IMR-90 (cell line): ENCODE results near the gene RHEX. TPM values are rescaled to one million over a fixed set of nuclear protein-coding genes. Genes with fewer than 3 reads are reported as not detected.
"Not testable (repeated sequence)": the region's sequence is repeated elsewhere in the genome, so short reads cannot be mapped to it uniquely, and the experiment has no call there.

Source experiments
- ATAC-seq: fragments of 200-7000 bp; cut with Tn5 transposase; 2 replicates; pipeline ENCODE4 v1.9.1; 2020; ENCODE audit warnings: low read depth, mild to moderate bottlenecking, moderate library complexity
- BruUV-seq: library from RNA; stranded (reverse); fragments of 400-500 nt; replicated peaks from 2 replicates; lab custom pipeline; 2021; lab: Mats Ljungman, UMichigan
- CTCF ChIA-PET: fragments of 300-600 bp; formaldehyde crosslinking; extraction: SDS; loops from one replicate; lab custom pipeline; 2021; ENCODE audit warnings: antibody characterized with exemption; lab: Yijun Ruan, JAX
- POLR2A ChIA-PET: fragments of 300-600 bp; sonication (Branson Sonifier 250); formaldehyde crosslinking; loops from one replicate; lab custom pipeline; 2022; ENCODE audit warnings: antibody characterized with exemption; ENCODE audit not compliant: unreplicated experiment; lab: Charles Lee
- DNase-seq: peaks from one replicate; pipeline ENCODE4 v3.0.0; 2013
- H2AFZ ChIP-seq: replicated peaks from 2 replicates; pipeline ENCODE3; 2013; ENCODE audit warnings: low read length, mild to moderate bottlenecking; ENCODE audit not compliant: poor library complexity
- H2AK5ac ChIP-seq: 2 replicates; pipeline ENCODE4 v1.6.1; 2013; ENCODE audit warnings: low read depth, low read length, inconsistent platforms
- H2AK9ac ChIP-seq: replicated peaks from 2 replicates; pipeline ENCODE3; 2013; ENCODE audit warnings: mild to moderate bottlenecking, low read depth, low read length, moderate library complexity; ENCODE audit not compliant: poor library complexity
- H2BK120ac ChIP-seq: 2 replicates; pipeline ENCODE4 v1.6.1; 2013; ENCODE audit warnings: low read depth, low read length, inconsistent platforms
- H2BK15ac ChIP-seq: 3 replicates; pipeline ENCODE4 v1.6.1; 2013; ENCODE audit warnings: low read depth, low read length, inconsistent platforms
- H2BK20ac ChIP-seq: 2 replicates; pipeline ENCODE4 v1.6.1; 2013; ENCODE audit warnings: low read depth, mild to moderate bottlenecking, inconsistent platforms, low read length, moderate library complexity
- H2BK5ac ChIP-seq: 2 replicates; pipeline ENCODE4 v1.6.1; 2013; ENCODE audit warnings: mild to moderate bottlenecking, low read depth, low read length, inconsistent platforms; ENCODE audit not compliant: poor library complexity, severe bottlenecking
- H3K14ac ChIP-seq: replicated peaks from 2 replicates; pipeline ENCODE4 v1.6.1; 2013; ENCODE audit warnings: low read depth, low read length, inconsistent platforms
- H3K18ac ChIP-seq: 2 replicates; pipeline ENCODE4 v1.6.1; 2013; ENCODE audit warnings: low read depth, low read length, control low read depth
- H3K23ac ChIP-seq: 2 replicates; pipeline ENCODE4 v1.6.1; 2013; ENCODE audit warnings: low read depth, low read length, inconsistent platforms
- H3K27ac ChIP-seq: 2 replicates; pipeline ENCODE4 v1.5.1; 2013; ENCODE audit warnings: mild to moderate bottlenecking, control low read depth, low read length; ENCODE audit not compliant: insufficient read depth
- H3K27me3 ChIP-seq: 2 replicates; pipeline ENCODE4 v1.6.1; 2013; ENCODE audit warnings: low read length; ENCODE audit not compliant: control insufficient read depth, insufficient read depth
- H3K36me3 ChIP-seq: 2 replicates; pipeline ENCODE4 v1.6.1; 2013; ENCODE audit warnings: low read length, mixed read lengths; ENCODE audit not compliant: control insufficient read depth, insufficient read depth
- H3K4ac ChIP-seq: 2 replicates; pipeline ENCODE4 v1.6.1; 2013; ENCODE audit warnings: low read depth, low read length, inconsistent platforms
- H3K4me1 ChIP-seq: 2 replicates; pipeline ENCODE4 v1.6.1; 2013; ENCODE audit warnings: low read length, mixed read lengths; ENCODE audit not compliant: control insufficient read depth, insufficient read depth
- H3K4me2 ChIP-seq: 2 replicates; pipeline ENCODE4 v1.6.1; 2013; ENCODE audit warnings: low read depth, mild to moderate bottlenecking, control low read depth, low read length, moderate library complexity
- H3K4me3 ChIP-seq: 2 replicates; pipeline ENCODE4 v1.5.1; 2013; ENCODE audit warnings: low read depth, mild to moderate bottlenecking, control low read depth, low read length, moderate library complexity; ENCODE audit not compliant: insufficient read depth
- H3K56ac ChIP-seq: 2 replicates; pipeline ENCODE4 v1.6.1; 2013; ENCODE audit warnings: low read length, inconsistent platforms; ENCODE audit not compliant: insufficient read depth; ENCODE audit errors: extremely low read depth
- H3K79me1 ChIP-seq, 2 experiments: 2 replicates each; pipeline ENCODE4 v1.6.1; 2013; ENCODE audit warnings: low read length in 2 of 2, inconsistent platforms in 1 of 2, low read depth in 1 of 2
- H3K9ac ChIP-seq: 2 replicates; pipeline ENCODE4 v1.6.1; 2013; ENCODE audit warnings: low read depth, low read length, control low read depth
- H3K9me1 ChIP-seq: 2 replicates; pipeline ENCODE4 v1.6.1; 2013; ENCODE audit warnings: low read length, inconsistent platforms; ENCODE audit not compliant: insufficient read depth
- H3K9me3 ChIP-seq: 2 replicates; pipeline ENCODE4 v1.6.1; 2013; ENCODE audit warnings: low read length; ENCODE audit not compliant: control insufficient read depth, insufficient read depth
- H4K20me1 ChIP-seq: 2 replicates; pipeline ENCODE4 v1.6.1; 2013; ENCODE audit warnings: low read length, inconsistent platforms; ENCODE audit not compliant: insufficient read depth
- H4K5ac ChIP-seq: 2 replicates; pipeline ENCODE4 v1.6.1; 2013; ENCODE audit warnings: mild to moderate bottlenecking, low read depth, low read length, control low read depth
- H4K8ac ChIP-seq, 2 experiments: 2 replicates each; pipeline ENCODE4 v1.6.1; 2013; ENCODE audit warnings: low read depth in 2 of 2, low read length in 2 of 2, control low read depth in 1 of 2, inconsistent platforms in 1 of 2
- H4K91ac ChIP-seq: 2 replicates; pipeline ENCODE4 v1.6.1; 2013; ENCODE audit warnings: low read depth, low read length, inconsistent platforms; ENCODE audit not compliant: insufficient read depth
- WGBS, 2 experiments: methylation state at CpG; one replicate each; pipeline versions ENCODE4 v1.1.5 to v1.1.7; 2013; ENCODE audit warnings: missing lambda C conversion rate in 2 of 2; ENCODE audit not compliant: insufficient read length in 1 of 2; ENCODE audit errors: extremely low coverage in 2 of 2; 5-methylcytosine and 5-hydroxymethylcytosine counted together
- dilution Hi-C: fragments of 300-500 bp; cut with HindIII; formaldehyde crosslinking; loops from one replicate; pipeline ENCODE4 v1.14.3; 2018; ENCODE audit warnings: low sequenced_read_pairs; ENCODE audit not compliant: unreplicated experiment
- in situ Hi-C: fragments of 300-500 bp; cut with MboI; formaldehyde crosslinking; loops from 3 replicates; pipeline ENCODE4 v1.14.3; 2019; ENCODE audit warnings: low sequenced_read_pairs, inconsistent platforms, mixed read lengths
- intact Hi-C: fragments of 100-400 bp; cut with micrococcal nuclease; formaldehyde crosslinking; loops from 2 replicates; pipeline ENCODE4 v1.10.0; 2022
- polyA plus RNA-seq, 3 experiments: library from polyadenylated mRNA; depleted of rRNA; stranded (reverse); fragments of >200 nt; gene quantifications; 2 replicates each; pipeline ENCODE4 v1.2.3, GENCODE V29; 2012; ENCODE audit warnings: low replicate concordance in 1 of 3
- total RNA-seq: library from RNA; depleted of rRNA; stranded (reverse); fragments of >200 nt; gene quantifications from 2 replicates; pipeline ENCODE4 v1.2.3, GENCODE V29; 2012

RHEX gene
- total and polyA plus RNA-seq, 2 of the 4 experiments (the other 2 are of a cell fraction), result not detected

GRCh38 chr1:206055639-206056323 is 2.8 kb downstream of the RHEX start:
- dilution Hi-C loops, H3K27ac ChIP-seq, H2AK9ac ChIP-seq, in situ Hi-C loops, H3K23ac ChIP-seq, H2BK5ac ChIP-seq, BruUV-seq, ATAC-seq, intact Hi-C loops, H2BK120ac ChIP-seq, H3K4me1 ChIP-seq, POLR2A ChIA-PET, H4K91ac ChIP-seq, H3K9me3 ChIP-seq, H4K8ac ChIP-seq, H3K4ac ChIP-seq, H3K4me3 ChIP-seq, H2AK5ac ChIP-seq, H3K9me1 ChIP-seq, H2BK15ac ChIP-seq, H4K5ac ChIP-seq, CTCF ChIA-PET, H3K18ac ChIP-seq, H3K36me3 ChIP-seq, DNase-seq, H3K4me2 ChIP-seq, H3K14ac ChIP-seq, H3K56ac ChIP-seq, H2AFZ ChIP-seq, H3K9ac ChIP-seq, H2BK20ac ChIP-seq, H4K20me1 ChIP-seq, H3K79me1 ChIP-seq: not testable (repeated sequence)
- WGBS, 2 experiments, result 47% methylated on average over 3 of the region's 8 CpGs; no CpG with 5 or more reads in 1 of the 2 experiments
- peaks cover 40% of the 10 kb centered on the region for H3K27me3 ChIP-seq

- H2BK120ac ChIP-seq, H2AFZ ChIP-seq, DNase-seq, H3K14ac ChIP-seq, in situ Hi-C loops, H4K91ac ChIP-seq, H3K4me3 ChIP-seq, H3K9me1 ChIP-seq, H2BK15ac ChIP-seq, H3K23ac ChIP-seq, H4K20me1 ChIP-seq, ATAC-seq, H2AK5ac ChIP-seq, H3K4ac ChIP-seq, H3K18ac ChIP-seq, POLR2A ChIA-PET, H4K5ac ChIP-seq, H3K9me3 ChIP-seq, H3K79me1 ChIP-seq, H2BK20ac ChIP-seq, H2BK5ac ChIP-seq, H3K4me1 ChIP-seq, H4K8ac ChIP-seq, dilution Hi-C loops, H3K56ac ChIP-seq, H3K27ac ChIP-seq, H3K9ac ChIP-seq, H3K4me2 ChIP-seq, H2AK9ac ChIP-seq, H3K36me3 ChIP-seq, intact Hi-C loops, CTCF ChIA-PET, BruUV-seq: not testable (repeated sequence)
- no CpG with 5 or more reads among the region's 9 CpGs for WGBS, 2 experiments
- peaks cover 39% of the 10 kb centered on the region for H3K27me3 ChIP-seq
Measured at GRCh38 chr1:206058289-206058926, 5.4 kb downstream of the RHEX start.
